ENCODE measurements around the gene PTPA.

Gene PTPA

GRCh38 chr9:129084087-129084486 is 27.1 kb upstream of the PTPA start:
- no peak for DNase-seq (ENCODE audit: low spot score)

GRCh38 chr9:129089246-129089645 is 22.0 kb upstream of the PTPA start:
- DNase-seq (ENCODE audit: low spot score), result no peak

- no peak for DNase-seq (ENCODE audit: low spot score)
Observed at GRCh38 chr9:129093602-129094386, 17.4 kb upstream of the PTPA start.

- no peak for DNase-seq (ENCODE audit: low spot score)
Observed at GRCh38 chr9:129094387-129095169, 16.6 kb upstream of the PTPA start.

- DNase-seq (ENCODE audit: low spot score), result no peak
Observed at GRCh38 chr9:129095170-129095667, 16.0 kb upstream of the PTPA start.

GRCh38 chr9:129095908-129096307 is 15.3 kb upstream of the PTPA start:
- DNase-seq (ENCODE audit: low spot score), result no peak

GRCh38 chr9:129097671-129098306 is 13.4 kb upstream of the PTPA start:
- DNase-seq (ENCODE audit: low spot score), result no peak

GRCh38 chr9:129098328-129098727 is 12.9 kb upstream of the PTPA start:
- DNase-seq (ENCODE audit: low spot score), result no peak

- DNase-seq (ENCODE audit: low spot score), result no peak
Observed at GRCh38 chr9:129100383-129101169, 10.6 kb upstream of the PTPA start.

- no peak for DNase-seq (ENCODE audit: low spot score)
Observed at GRCh38 chr9:129101279-129101678, 9.9 kb upstream of the PTPA start.

- no peak for DNase-seq (ENCODE audit: low spot score)
Observed at GRCh38 chr9:129102095-129102525, 9.1 kb upstream of the PTPA start.

- DNase-seq (ENCODE audit: low spot score), result peak; percentile 79
Observed at GRCh38 chr9:129102791-129103594, 8.2 kb upstream of the PTPA start.

GRCh38 chr9:129103595-129103965 is 7.6 kb upstream of the PTPA start:
- no peak for DNase-seq (ENCODE audit: low spot score)

GRCh38 chr9:129104051-129104450 is 7.2 kb upstream of the PTPA start:
- DNase-seq (ENCODE audit: low spot score), result no peak

GRCh38 chr9:129105857-129106694 is 5.1 kb upstream of the PTPA start:
- no peak for DNase-seq (ENCODE audit: low spot score)

GRCh38 chr9:129107651-129108050 is 3.6 kb upstream of the PTPA start:
- DNase-seq (ENCODE audit: low spot score), result no peak

- DNase-seq (ENCODE audit: low spot score), result no peak
Observed at GRCh38 chr9:129108083-129108804, 3.0 kb upstream of the PTPA start.

- DNase-seq (ENCODE audit: low spot score), result no peak
Observed at GRCh38 chr9:129108805-129109536, 2.2 kb upstream of the PTPA start.

GRCh38 chr9:129109537-129109903 is 1.7 kb upstream of the PTPA start:
- DNase-seq (ENCODE audit: low spot score), result peak; percentile 61

Data from AG20443 (cell line).